H1 (cell line): ENCODE measurements around the gene ETV1. TPM values are rescaled to one million over a fixed set of nuclear protein-coding genes. Genes with fewer than 3 reads are reported as not detected.

ENCODE experiments used
- CTCF ChIA-PET: fragments of 300-600 bp; sonication (Branson Sonifier 250); formaldehyde crosslinking; loops from one replicate; lab custom pipeline; 2021; ENCODE audit not compliant: partially characterized antibody; lab: Charles Lee
- POLR2A ChIA-PET: fragments of 300-600 bp; sonication (Branson Sonifier 250); formaldehyde crosslinking; loops from one replicate; lab custom pipeline; 2021; ENCODE audit warnings: inconsistent platforms; ENCODE audit not compliant: partially characterized antibody; lab: Charles Lee
- DNase-seq, 2 experiments: peaks; one replicate each; pipeline versions ENCODE4 v3.0.0 to v3.0.0-alpha.2; 2010 to 2022; ENCODE audit warnings: low spot score in 2 of 2, low read depth in 1 of 2, mixed read lengths in 1 of 2
- FAIRE-seq: peaks from 2 replicates; lab custom pipeline; 2011; peaks lifted over from hg19 to GRCh38; lab: Jason Lieb, UNC
- H2AFZ ChIP-seq: 2 replicates; pipeline ENCODE4 v1.8.1; 2012; ENCODE audit warnings: low read length, inconsistent platforms
- H2AK5ac ChIP-seq: 2 replicates; pipeline ENCODE4 v1.6.1; 2013; ENCODE audit warnings: low read depth, low read length
- H2BK120ac ChIP-seq: replicated peaks from 2 replicates; pipeline ENCODE3; 2013; ENCODE audit warnings: low read depth, low read length, inconsistent platforms
- H2BK12ac ChIP-seq: 2 replicates; pipeline ENCODE4 v1.6.1; 2013; ENCODE audit warnings: low read depth, low read length
- H2BK15ac ChIP-seq: 2 replicates; pipeline ENCODE4 v1.6.1; 2013; ENCODE audit warnings: low read length
- H2BK20ac ChIP-seq: 2 replicates; pipeline ENCODE4 v1.6.1; 2013; ENCODE audit warnings: low read length
- H2BK5ac ChIP-seq: 2 replicates; pipeline ENCODE4 v1.6.1; 2013; ENCODE audit warnings: low read depth, low read length
- H3K14ac ChIP-seq: 2 replicates; pipeline ENCODE4 v1.6.1; 2013; ENCODE audit warnings: inconsistent platforms; ENCODE audit not compliant: insufficient read length
- H3K18ac ChIP-seq: 2 replicates; pipeline ENCODE4 v1.6.1; 2013; ENCODE audit warnings: low read length; ENCODE audit errors: extremely low read depth
- H3K23ac ChIP-seq: 2 replicates; pipeline ENCODE4 v1.6.1; 2013; ENCODE audit warnings: inconsistent platforms; ENCODE audit not compliant: insufficient read length
- H3K23me2 ChIP-seq: 2 replicates; pipeline ENCODE4 v1.6.1; 2013; ENCODE audit warnings: low read depth, low read length
- H3K27ac ChIP-seq: 2 replicates; pipeline ENCODE4 v1.6.1; 2011; ENCODE audit warnings: low read depth, low read length, inconsistent platforms
- H3K27me3 ChIP-seq, 4 experiments: replicated peaks in 1 of 4; 1 replicate in 1 of 4; 2 replicates in 3 of 4; pipeline versions ENCODE4 v1.6.1 to v1.8.1; 2011 to 2013; ENCODE audit warnings: low read length in 3 of 4, mild to moderate bottlenecking in 3 of 4, inconsistent platforms in 2 of 4, mixed read lengths in 2 of 4, moderate library complexity in 1 of 4; ENCODE audit not compliant: control insufficient read depth in 3 of 4, insufficient read depth in 3 of 4; ENCODE audit errors: extremely low read depth in 1 of 4
- H3K36me3 ChIP-seq, 4 experiments: 2 replicates each; pipeline versions ENCODE4 v1.6.1 to v1.8.1; 2011 to 2013; ENCODE audit warnings: mild to moderate bottlenecking in 4 of 4, low read length in 3 of 4, moderate library complexity in 2 of 4, control low read depth in 1 of 4, inconsistent platforms in 1 of 4; ENCODE audit not compliant: insufficient read depth in 4 of 4, control insufficient read depth in 2 of 4
- H3K4ac ChIP-seq: replicated peaks from 2 replicates; pipeline ENCODE3; 2013; ENCODE audit warnings: low read length, low read depth, mixed read lengths, inconsistent platforms; ENCODE audit not compliant: insufficient read length
- H3K4me1 ChIP-seq, 4 experiments: replicated peaks in 1 of 4; 1 replicate in 1 of 4; 2 replicates in 3 of 4; pipeline versions ENCODE4 v1.6.1 to v1.8.1; 2011 to 2013; ENCODE audit warnings: low read length in 3 of 4, inconsistent platforms in 2 of 4, mixed read lengths in 1 of 4; ENCODE audit not compliant: insufficient read depth in 4 of 4, control insufficient read depth in 3 of 4
- H3K4me2 ChIP-seq, 2 experiments: 2 replicates each; pipeline versions ENCODE4 v1.6.1 to v1.8.1; 2011 to 2013; ENCODE audit warnings: low read depth in 2 of 2, low read length in 2 of 2, control low read depth in 1 of 2, inconsistent platforms in 1 of 2, mild to moderate bottlenecking in 1 of 2; ENCODE audit not compliant: insufficient read depth in 1 of 2
- H3K4me3 ChIP-seq, 4 experiments: fragments of 200-600, 300-600 bp in 1 of 4; sonication (generic), shearing (Covaris generic), sonication (Bioruptor Twin) in 1 of 4; 2 replicates each; pipeline versions ENCODE4 v1.5.1 to v1.8.1; 2011 to 2016; ENCODE audit warnings: low read length in 4 of 4, low read depth in 3 of 4, control low read depth in 2 of 4, inconsistent platforms in 2 of 4, mild to moderate bottlenecking in 2 of 4, mixed read lengths in 1 of 4, moderate library complexity in 1 of 4; ENCODE audit not compliant: insufficient read depth in 2 of 4; ENCODE audit errors: extremely low read depth in 1 of 4
- H3K56ac ChIP-seq: replicated peaks from 2 replicates; pipeline ENCODE3; 2013; ENCODE audit warnings: low read depth, mild to moderate bottlenecking, mixed read lengths, low read length, inconsistent platforms; ENCODE audit not compliant: insufficient read length
- H3K79me1 ChIP-seq: 2 replicates; pipeline ENCODE4 v1.6.1; 2013; ENCODE audit warnings: low read depth, low read length, control low read depth
- H3K79me2 ChIP-seq, 2 experiments: 2 replicates each; pipeline versions ENCODE4 v1.6.1 to v1.8.1; 2012 to 2013; ENCODE audit warnings: low read length in 2 of 2, mild to moderate bottlenecking in 2 of 2, inconsistent platforms in 1 of 2; ENCODE audit not compliant: insufficient read depth in 2 of 2, control insufficient read depth in 1 of 2
- H3K9ac ChIP-seq, 4 experiments: replicated peaks in 1 of 4; 1 replicate in 1 of 4; 2 replicates in 3 of 4; pipeline versions ENCODE4 v1.6.1 to v1.8.1; 2011 to 2013; ENCODE audit warnings: low read depth in 3 of 4, low read length in 3 of 4, control low read depth in 2 of 4, mild to moderate bottlenecking in 2 of 4, moderate library complexity in 2 of 4, inconsistent platforms in 1 of 4; ENCODE audit errors: extremely low read depth in 1 of 4
- H3K9me3 ChIP-seq, 2 experiments: 2 replicates each; pipeline versions ENCODE4 v1.6.1 to v1.8.1; 2012 to 2013; ENCODE audit warnings: mild to moderate bottlenecking in 2 of 2, moderate library complexity in 2 of 2, control low read depth in 1 of 2, inconsistent platforms in 1 of 2, low read depth in 1 of 2, low read length in 1 of 2, mixed read lengths in 1 of 2; ENCODE audit not compliant: insufficient read depth in 2 of 2
- H4K20me1 ChIP-seq, 2 experiments: replicated peaks in 1 of 2; 2 replicates each; pipeline versions ENCODE3 to v1.8.1; 2011 to 2013; ENCODE audit warnings: inconsistent platforms in 2 of 2, low read length in 2 of 2, mild to moderate bottlenecking in 1 of 2; ENCODE audit not compliant: insufficient read depth in 2 of 2, control insufficient read depth in 1 of 2
- H4K5ac ChIP-seq: 2 replicates; pipeline ENCODE4 v1.6.1; 2013; ENCODE audit warnings: low read length, low read depth, mixed read lengths, inconsistent platforms; ENCODE audit not compliant: insufficient read length
- H4K8ac ChIP-seq: 2 replicates; pipeline ENCODE4 v1.8.0; 2013; ENCODE audit warnings: mild to moderate bottlenecking, moderate library complexity, low read length, inconsistent platforms; ENCODE audit not compliant: insufficient read depth; ENCODE audit errors: extremely low read depth
- H4K91ac ChIP-seq: replicated peaks from 2 replicates; pipeline ENCODE3; 2013; ENCODE audit warnings: low read length, mixed read lengths, inconsistent platforms; ENCODE audit not compliant: insufficient read length
- ASH2L ChIP-seq: fragments of 200-600, 300-600 bp; sonication (generic); IDR thresholded peaks from one replicate; pipeline ENCODE4 v1.7.1; 2017; ENCODE audit warnings: low read length
- BACH1 ChIP-seq: IDR thresholded peaks from 2 replicates; pipeline ENCODE4 v1.6.1; 2012; ENCODE audit warnings: low read length, improper control_type of control experiment
- BCL11A ChIP-seq, 2 experiments: IDR thresholded peaks; one replicate each; pipeline ENCODE4 v1.6.1; 2011; ENCODE audit warnings: low read depth in 2 of 2, low read length in 2 of 2, mild to moderate bottlenecking in 2 of 2
- CBX8 ChIP-seq: fragments of 300-800, 300-1000 bp; sonication (generic); IDR thresholded peaks from 2 replicates; pipeline ENCODE4 v1.7.1; 2016; ENCODE audit warnings: low read depth, low read length, borderline replicate concordance
- CHD1 ChIP-seq: IDR thresholded peaks from 2 replicates; pipeline ENCODE4 v1.6.1; 2012; ENCODE audit warnings: low read depth, low read length, improper control_type of control experiment
- CREB1 ChIP-seq: IDR thresholded peaks from 2 replicates; pipeline ENCODE4 v1.6.1; 2012; ENCODE audit warnings: inconsistent platforms
- CTCF ChIP-seq, 3 experiments: IDR thresholded peaks; 1 replicate in 2 of 3; 2 replicates in 1 of 3; pipeline versions ENCODE4 v1.5.1 to v1.6.1; 2011; ENCODE audit warnings: low read length in 3 of 3, mild to moderate bottlenecking in 3 of 3, inconsistent platforms in 2 of 3, low read depth in 1 of 3, moderate library complexity in 1 of 3; ENCODE audit not compliant: insufficient read depth in 1 of 3; ENCODE audit errors: control extremely low read depth in 1 of 3
- KDM1A ChIP-seq: fragments of 200-600, 300-600 bp; sonication (generic); IDR thresholded peaks from 2 replicates; pipeline ENCODE4 v1.7.1; 2016; ENCODE audit warnings: mild to moderate bottlenecking, low read length, borderline replicate concordance
- SIN3A ChIP-seq, 2 experiments: IDR thresholded peaks in 1 of 2; conservative IDR thresholded peaks in 1 of 2; 2 replicates each; pipeline ENCODE4 v1.6.1; 2011 to 2012; ENCODE audit warnings: low read length in 2 of 2, improper control_type of control experiment in 1 of 2, low read depth in 1 of 2, mild to moderate bottlenecking in 1 of 2
- SIX5 ChIP-seq: IDR thresholded peaks from 2 replicates; pipeline ENCODE4 v1.6.1; 2011; ENCODE audit warnings: mild to moderate bottlenecking, low read depth, low read length
- WGBS, 2 experiments: shearing (Covaris generic) in 1 of 2; methylation state at CpG; one replicate each; pipeline versions ENCODE4 v1.1.6 to v1.1.7; 2013 to 2015; ENCODE audit warnings: low lambda C conversion rate in 2 of 2, mixed read lengths in 2 of 2, inconsistent platforms in 1 of 2, low coverage in 1 of 2, missing lambda C conversion rate in 1 of 2; ENCODE audit not compliant: insufficient replicate concordance in 2 of 2, insufficient coverage in 1 of 2, insufficient read length in 1 of 2; ENCODE audit errors: extremely low coverage in 1 of 2, missing lambda C conversion rate in 1 of 2; 5-methylcytosine and 5-hydroxymethylcytosine counted together
- polyA plus RNA-seq, 7 experiments: library from polyadenylated mRNA; depleted of rRNA in 3 of 7; stranded (reverse) in 5 of 7; unstranded in 2 of 7; fragments of >200 nt in 5 of 7; fragments of 200-250 nt in 2 of 7; gene quantifications; 1 replicate in 5 of 7; 2 replicates in 1 of 7; 4 replicates in 1 of 7; pipeline versions ENCODE4 v1.2.1 to v1.2.3, GENCODE V29; 2011 to 2013; ENCODE audit warnings: missing spikeins in 2 of 7, mixed read lengths in 2 of 7
- total RNA-seq: library from RNA; stranded (reverse); fragmentation: NEBNext Ultra II Directional; extraction: Animal tissue kit (Norgen Biotek cat#: 25700); gene quantifications from 2 replicates; pipeline ENCODE4 v1.2.1, GENCODE V29; 2021

ETV1 gene
- total and polyA plus RNA-seq, 2 of the 8 experiments (the other 6 are each of a cell fraction or from before 2014, with no cell fraction given), result 58.3 to 91.2 TPM

DNA sequence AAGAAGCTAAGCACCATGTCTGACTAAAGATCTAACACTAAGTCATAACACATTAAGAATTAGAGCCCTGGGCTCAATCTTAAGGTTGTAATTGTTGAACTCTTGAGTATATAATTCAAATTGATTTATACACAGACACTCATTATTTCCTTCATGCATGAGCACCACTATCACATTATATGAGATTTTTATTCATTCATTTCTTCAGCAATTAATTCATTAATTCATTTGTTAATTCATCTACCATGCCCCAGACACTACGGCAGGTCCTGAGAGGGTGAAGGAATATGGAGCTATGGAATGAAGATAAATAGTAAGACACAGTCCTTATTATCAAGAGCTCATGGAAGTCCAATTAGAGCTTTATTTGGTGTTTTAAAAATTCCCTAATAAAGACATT is 41.9 kb downstream of the ETV1 start:
- no peak overlapping the region for H3K23ac ChIP-seq
- H3K4me3 ChIP-seq, result no peak overlapping the region
- H3K14ac ChIP-seq, result no peak overlapping the region
- peaks cover 3% of the 10 kb centered on the region; the same call in 1 of the 2 replicates for H3K79me1 ChIP-seq
- 96% methylated on average over 1 of the region's 1 CpG; no CpG with 5 or more reads in 1 of the 2 experiments for WGBS, 2 experiments
- no peak overlapping the region for H3K27ac ChIP-seq
- no peak overlapping the region for H2AK5ac ChIP-seq
- no peak overlapping the region for H3K4ac ChIP-seq
- DNase-seq (no peak), FAIRE-seq (no peak)
- H4K20me1 ChIP-seq, result peaks cover 0 to 2% of the 10 kb centered on the region in 2 experiments
- no peak overlapping the region for H2BK12ac ChIP-seq
- no peak overlapping the region for H2BK15ac ChIP-seq
- H3K18ac ChIP-seq, result no peak overlapping the region
- no peak overlapping the region for H2AFZ ChIP-seq
- no peaks in the 10 kb centered on the region for H3K9me3 ChIP-seq
- H2BK120ac ChIP-seq, result no peak overlapping the region
- H3K4me1 ChIP-seq, result peaks cover 0 to 4% (median 2%) of the 10 kb centered on the region in 4 experiments; a peak in 3 of 7 replicates
- H2BK20ac ChIP-seq, result no peak overlapping the region
- no peaks in the 10 kb centered on the region; the same call in 1 of the 2 replicates for H3K23me2 ChIP-seq
- no peaks in the 10 kb centered on the region for H3K27me3 ChIP-seq
- CTCF ChIA-PET, result interaction anchor here (1.3 kb wide), 1 partner anchor 42 kb away, joined by 4 read pairs; the partner anchor contains the start of gene ETV1
- no peak overlapping the region for H3K9ac ChIP-seq
- no peak overlapping the region for H4K8ac ChIP-seq
- no peak overlapping the region for H3K4me2 ChIP-seq
- no peak overlapping the region for H4K91ac ChIP-seq
- POLR2A ChIA-PET, result interaction anchor here (1.7 kb wide), 1 partner anchor 42 kb away, joined by 4 read pairs; the partner anchor contains the start of gene ETV1
- H3K56ac ChIP-seq, result no peak overlapping the region
- no peak overlapping the region for H2BK5ac ChIP-seq
- H3K36me3 ChIP-seq, result no peaks in the 10 kb centered on the region; a peak in 1 of 8 replicates
- peaks cover 0 to 24% of the 10 kb centered on the region in 2 experiments; a peak in 2 of 4 replicates for H3K79me2 ChIP-seq
- no peak overlapping the region for H4K5ac ChIP-seq
- TF ChIP-seq ASH2L, result no peak
- TF ChIP-seq CBX8, result no peak
- TF ChIP-seq BCL11A (IDR thresholded peaks at IDR 0.05; ENCODE audit: low read depth in 2 of 2, low read length in 2 of 2), result no peak
- no peak for TF ChIP-seq BACH1
- TF ChIP-seq KDM1A, result no peak
- no peak for TF ChIP-seq CREB1
- TF ChIP-seq CHD1, result no peak
- no peak for TF ChIP-seq SIX5
- TF ChIP-seq CTCF (IDR thresholded peaks at IDR 0.05; ENCODE audit: control extremely low read depth in 1 of 3, insufficient read depth in 1 of 3, low read depth in 1 of 3, low read length in 3 of 3), result no peak
- no peak for TF ChIP-seq SIN3A (conservative IDR thresholded peaks at IDR 0.05 in 1 of 2, IDR thresholded peaks at IDR 0.05 in 1 of 2; ENCODE audit: low read depth in 1 of 2, low read length in 2 of 2)
